Panc1 (cell line): ENCODE data around the gene PCDHA2. TPM values are rescaled to one million over a fixed set of nuclear protein-coding genes. Genes with fewer than 3 reads are reported as not detected.
"Not testable (repeated sequence)": the region's sequence is repeated elsewhere in the genome, so short reads cannot be mapped to it uniquely, and the experiment has no call there.

ENCODE experiments used
- ATAC-seq: fragments of 200-7000 bp; cut with Tn5 transposase; 2 replicates; pipeline ENCODE4 v1.9.1; 2020; ENCODE audit warnings: mild to moderate bottlenecking, moderate library complexity
- BruUV-seq: library from RNA; stranded (reverse); fragments of 400-500 nt; replicated peaks from 2 replicates; lab custom pipeline; 2021; lab: Mats Ljungman, UMichigan
- CTCF ChIA-PET: fragments of 300-600 bp; sonication (Branson Sonifier 250); formaldehyde crosslinking; loops from one replicate; lab custom pipeline; 2022; ENCODE audit warnings: antibody characterized with exemption; lab: Charles Lee
- POLR2A ChIA-PET: fragments of 300-600 bp; sonication (Branson Sonifier 250); formaldehyde crosslinking; loops from one replicate; lab custom pipeline; 2022; ENCODE audit warnings: antibody characterized with exemption; lab: Charles Lee
- DNase-seq: peaks from one replicate; pipeline ENCODE4 v3.0.0-alpha.2; 2010; ENCODE audit warnings: low read depth, low spot score
- H3K27ac ChIP-seq: 2 replicates; pipeline ENCODE4 v1.5.1; 2011; ENCODE audit warnings: mild to moderate bottlenecking, low read length, inconsistent platforms
- H3K27me3 ChIP-seq: fragments of 200-500 bp; sonication (Bioruptor generic); 2 replicates; pipeline ENCODE4 v1.6.0; 2014; ENCODE audit warnings: low read length, inconsistent platforms; ENCODE audit not compliant: control insufficient read depth, insufficient read depth
- H3K36me3 ChIP-seq: fragments of 200-500 bp; sonication (Bioruptor generic); 2 replicates; pipeline ENCODE4 v1.5.1; 2014; ENCODE audit warnings: inconsistent platforms, mild to moderate bottlenecking, low read length, moderate library complexity; ENCODE audit not compliant: control insufficient read depth, insufficient read depth
- H3K4me1 ChIP-seq: 2 replicates; pipeline ENCODE4 v1.5.1; 2011; ENCODE audit warnings: inconsistent platforms, mild to moderate bottlenecking, low read length, moderate library complexity; ENCODE audit not compliant: control insufficient read depth, insufficient read depth
- H3K4me3 ChIP-seq, 2 experiments: 2 replicates each; pipeline ENCODE4 v1.5.1; 2011 to 2012; ENCODE audit warnings: low read depth in 2 of 2, low read length in 2 of 2, mild to moderate bottlenecking in 2 of 2, inconsistent platforms in 1 of 2, moderate library complexity in 1 of 2
- H3K9me3 ChIP-seq: fragments of 200-500 bp; sonication (Bioruptor generic); 2 replicates; pipeline ENCODE4 v1.5.1; 2014; ENCODE audit warnings: low read depth, mild to moderate bottlenecking, inconsistent platforms, low read length, moderate library complexity; ENCODE audit not compliant: control insufficient read depth, insufficient read depth
- CTCF ChIP-seq: fragments of 450-650 bp; IDR thresholded peaks from 2 replicates; pipeline ENCODE4 v1.5.1; 2017; ENCODE audit warnings: mild to moderate bottlenecking
- POLR2AphosphoS5 ChIP-seq: IDR thresholded peaks from 2 replicates; pipeline ENCODE4 v1.6.1; 2012; ENCODE audit warnings: mild to moderate bottlenecking, low read depth, low read length, moderate library complexity
- SIN3A ChIP-seq: IDR thresholded peaks from 2 replicates; pipeline ENCODE4 v1.6.1; 2012; ENCODE audit warnings: low read depth, mild to moderate bottlenecking, low read length, moderate library complexity, borderline replicate concordance; ENCODE audit not compliant: insufficient read depth
- TCF7L2 ChIP-seq: IDR thresholded peaks from 2 replicates; pipeline ENCODE4 v1.6.1; 2011; ENCODE audit warnings: mild to moderate bottlenecking, low read depth, low read length, inconsistent platforms
- in situ Hi-C: cut with HindIII; loops from 2 replicates; pipeline ENCODE4 v1.10.0; 2016; ENCODE audit warnings: low sequenced_read_pairs, low pct_unique_long_range_greater_than_20kb
- intact Hi-C: fragments of 100-400 bp; cut with micrococcal nuclease; formaldehyde crosslinking; loops from one replicate; pipeline ENCODE4 v1.10.0; 2022; ENCODE audit not compliant: unreplicated experiment
- total RNA-seq: library from RNA; stranded (reverse); gene quantifications from one replicate; pipeline ENCODE4 v1.2.1, GENCODE V29; 2021; ENCODE audit not compliant: unreplicated experiment
- TF ChIP-seq, protein P1 (sequence below), 2 experiments: IDR thresholded peaks; 2 replicates each; pipeline ENCODE4 v1.6.1; 2011 to 2012; ENCODE audit warnings: low read depth in 2 of 2, control low read depth in 1 of 2, low read length in 1 of 2, mild to moderate bottlenecking in 1 of 2, moderate library complexity in 1 of 2; ENCODE audit not compliant: insufficient read depth in 1 of 2

The PCDHA2 gene
- total RNA-seq, 1 experiment from 2014 or later: not detected

- H3K27me3 ChIP-seq, in situ Hi-C loops, DNase-seq, ATAC-seq, H3K36me3 ChIP-seq, BruUV-seq, POLR2A ChIA-PET, H3K4me3 ChIP-seq, H3K4me1 ChIP-seq, intact Hi-C loops, CTCF ChIA-PET, H3K27ac ChIP-seq: not testable (repeated sequence)
- H3K9me3 ChIP-seq: peaks cover 46% of the 10 kb centered on the region
Measured at GRCh38 chr5:140787849-140788504, 6.7 kb upstream of the PCDHA2 start.

GRCh38 chr5:140791089-140791488 is 3.6 kb upstream of the PCDHA2 start:
- POLR2A ChIA-PET: no interaction called here
- H3K27ac ChIP-seq: no peak overlapping the region
- H3K27me3 ChIP-seq: no peaks in the 10 kb centered on the region
- H3K4me3 ChIP-seq: no peak overlapping the region
- no peaks in the 10 kb centered on the region; the same call in 1 of the 2 replicates for H3K4me1 ChIP-seq
- ATAC-seq (no peak), DNase-seq (no peak)
- TF ChIP-seq, protein P1, sequence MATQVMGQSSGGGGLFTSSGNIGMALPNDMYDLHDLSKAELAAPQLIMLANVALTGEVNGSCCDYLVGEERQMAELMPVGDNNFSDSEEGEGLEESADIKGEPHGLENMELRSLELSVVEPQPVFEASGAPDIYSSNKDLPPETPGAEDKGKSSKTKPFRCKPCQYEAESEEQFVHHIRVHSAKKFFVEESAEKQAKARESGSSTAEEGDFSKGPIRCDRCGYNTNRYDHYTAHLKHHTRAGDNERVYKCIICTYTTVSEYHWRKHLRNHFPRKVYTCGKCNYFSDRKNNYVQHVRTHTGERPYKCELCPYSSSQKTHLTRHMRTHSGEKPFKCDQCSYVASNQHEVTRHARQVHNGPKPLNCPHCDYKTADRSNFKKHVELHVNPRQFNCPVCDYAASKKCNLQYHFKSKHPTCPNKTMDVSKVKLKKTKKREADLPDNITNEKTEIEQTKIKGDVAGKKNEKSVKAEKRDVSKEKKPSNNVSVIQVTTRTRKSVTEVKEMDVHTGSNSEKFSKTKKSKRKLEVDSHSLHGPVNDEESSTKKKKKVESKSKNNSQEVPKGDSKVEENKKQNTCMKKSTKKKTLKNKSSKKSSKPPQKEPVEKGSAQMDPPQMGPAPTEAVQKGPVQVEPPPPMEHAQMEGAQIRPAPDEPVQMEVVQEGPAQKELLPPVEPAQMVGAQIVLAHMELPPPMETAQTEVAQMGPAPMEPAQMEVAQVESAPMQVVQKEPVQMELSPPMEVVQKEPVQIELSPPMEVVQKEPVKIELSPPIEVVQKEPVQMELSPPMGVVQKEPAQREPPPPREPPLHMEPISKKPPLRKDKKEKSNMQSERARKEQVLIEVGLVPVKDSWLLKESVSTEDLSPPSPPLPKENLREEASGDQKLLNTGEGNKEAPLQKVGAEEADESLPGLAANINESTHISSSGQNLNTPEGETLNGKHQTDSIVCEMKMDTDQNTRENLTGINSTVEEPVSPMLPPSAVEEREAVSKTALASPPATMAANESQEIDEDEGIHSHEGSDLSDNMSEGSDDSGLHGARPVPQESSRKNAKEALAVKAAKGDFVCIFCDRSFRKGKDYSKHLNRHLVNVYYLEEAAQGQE (IDR thresholded peaks at IDR 0.05; ENCODE audit: insufficient read depth in 1 of 2, low read depth in 2 of 2, low read length in 1 of 2): no peak
- no peak for TF ChIP-seq SIN3A
- no peak for TF ChIP-seq TCF7L2
- no peak for TF ChIP-seq CTCF
- no peak for TF ChIP-seq POLR2AphosphoS5
- H3K9me3 ChIP-seq: peaks cover 45% of the 10 kb centered on the region
- no peaks in the 10 kb centered on the region for H3K36me3 ChIP-seq
- in situ Hi-C loops (no loop called here), intact Hi-C loops (no loop called here)
- CTCF ChIA-PET: no interaction called here
- no TSS peak for BruUV-seq

- CTCF ChIA-PET: no interaction called here
- no TSS peak for BruUV-seq
Measured at GRCh38 chr5:140795259-140795641, 598 bp downstream of the PCDHA2 start.

More at GRCh38 chr5:140795259-140795641, 598 bp downstream of the PCDHA2 start:
- H3K36me3 ChIP-seq: no peaks in the 10 kb centered on the region
- intact Hi-C loops: no loop called here
- H3K27me3 ChIP-seq: no peaks in the 10 kb centered on the region
- POLR2A ChIA-PET: no interaction called here
- peaks cover 49% of the 10 kb centered on the region for H3K9me3 ChIP-seq
- H3K4me1 ChIP-seq: no peaks in the 10 kb centered on the region
- in situ Hi-C loops: no loop called here
- H3K27ac ChIP-seq: no peak overlapping the region
- DNase-seq (no peak), ATAC-seq (no peak)
- no peak overlapping the region for H3K4me3 ChIP-seq
- TF ChIP-seq POLR2AphosphoS5 (no peak), SIN3A (no peak), TCF7L2 (no peak), CTCF (no peak)
- TF ChIP-seq, protein P1 (IDR thresholded peaks at IDR 0.05; ENCODE audit: insufficient read depth in 1 of 2, low read depth in 2 of 2, low read length in 1 of 2): no peak
